Duodenal mucosa (tissue), 2 donors: ENCODE data around the gene KCTD18.

Experiments used
- H3K27ac ChIP-seq: one replicate; pipeline ENCODE4 v1.7.0; 2013; ENCODE audit warnings: low read depth, low read length
- H3K27me3 ChIP-seq, 2 donors: one replicate each; pipeline ENCODE4 v1.7.0; 2013; ENCODE audit warnings: low read length in 2 of 2, control low read depth in 1 of 2; ENCODE audit not compliant: insufficient read depth in 2 of 2, control insufficient read depth in 1 of 2
- H3K36me3 ChIP-seq, 2 donors: one replicate each; pipeline ENCODE4 v1.7.0; 2013; ENCODE audit warnings: low read length in 2 of 2, control low read depth in 1 of 2; ENCODE audit not compliant: insufficient read depth in 2 of 2, control insufficient read depth in 1 of 2
- H3K4me1 ChIP-seq, 2 donors: one replicate each; pipeline ENCODE4 v1.7.0; 2013; ENCODE audit warnings: low read length in 2 of 2, control low read depth in 1 of 2; ENCODE audit not compliant: insufficient read depth in 2 of 2, control insufficient read depth in 1 of 2
- H3K4me3 ChIP-seq, 2 donors: one replicate each; pipeline ENCODE4 v1.7.0; 2013; ENCODE audit warnings: low read length in 2 of 2, low read depth in 1 of 2
- H3K9ac ChIP-seq, 2 donors: one replicate each; pipeline ENCODE4 v1.7.0; 2013; ENCODE audit warnings: low read length in 2 of 2, low read depth in 1 of 2
- H3K9me3 ChIP-seq, 2 donors: one replicate each; pipeline ENCODE4 v1.7.0; 2013; ENCODE audit warnings: low read length in 2 of 2, control low read depth in 1 of 2; ENCODE audit not compliant: control insufficient read depth in 1 of 2

The KCTD18 gene

DNA sequence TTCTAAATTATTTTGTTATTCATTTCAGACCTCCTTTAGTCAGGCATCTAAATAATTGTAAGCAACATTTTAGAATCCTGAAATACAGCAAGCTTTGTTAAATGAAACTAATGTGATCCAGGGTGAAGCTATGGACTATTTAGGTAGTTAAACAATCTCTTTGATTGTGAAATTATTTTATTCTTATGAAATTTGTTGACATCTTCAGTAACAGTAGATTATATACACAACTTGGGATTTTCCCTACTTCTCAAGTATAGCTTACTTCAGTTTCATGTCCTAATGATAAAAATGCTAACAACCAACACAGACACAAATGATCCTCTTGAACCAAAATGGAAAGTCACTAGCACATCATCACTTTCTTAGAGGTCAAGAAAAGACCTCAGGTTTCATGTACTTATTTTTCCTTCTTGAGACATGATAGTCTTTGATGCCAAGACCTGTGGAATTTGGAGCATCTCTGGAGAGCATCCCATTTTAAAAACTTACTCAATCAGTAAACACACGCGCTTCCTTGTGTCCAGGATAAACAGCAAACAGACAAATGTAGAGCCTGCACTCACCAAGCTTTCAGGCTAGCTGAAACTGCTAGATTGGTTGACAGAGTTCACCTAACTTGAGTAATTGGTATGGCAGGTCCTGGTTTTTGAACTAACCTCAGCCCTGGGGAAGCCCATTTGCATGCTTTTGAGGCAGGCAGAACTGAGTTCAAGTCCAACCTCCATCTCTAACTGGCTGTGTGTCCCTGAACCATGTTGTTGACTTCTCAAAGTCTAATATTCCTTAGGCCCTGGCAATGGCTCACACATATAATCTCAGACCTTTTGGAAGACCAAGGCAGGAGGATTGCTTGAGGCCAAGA lies 47.8 kb downstream of the KCTD18 start:
- peaks cover 10 to 17% of the 10 kb centered on the region in 2 donors for H3K36me3 ChIP-seq
- H3K27ac ChIP-seq = no peak overlapping the region
- no peak overlapping the region for H3K9ac ChIP-seq
- no peak overlapping the region for H3K4me3 ChIP-seq
- H3K4me1 ChIP-seq = no peaks in the 10 kb centered on the region
- H3K9me3 ChIP-seq = no peaks in the 10 kb centered on the region
- no peaks in the 10 kb centered on the region for H3K27me3 ChIP-seq

- Histone ChIP-seq H3K9ac (no peak overlapping the region), H3K27ac (no peak overlapping the region), H3K27me3 (no peaks in the 10 kb centered on the region), H3K36me3 (peaks cover 4 to 14% of the 10 kb centered on the region in 2 donors), H3K9me3 (no peaks in the 10 kb centered on the region), H3K4me1 (no peaks in the 10 kb centered on the region), H3K4me3 (no peak overlapping the region)
These were observed 50.8 kb downstream of the KCTD18 start for GRCh38 chr2:200459101-200459500.

GRCh38 chr2:200456567-200456966 lies 53.3 kb downstream of the KCTD18 start:
- Histone ChIP-seq H3K9me3 (no peaks in the 10 kb centered on the region), H3K4me1 (no peaks in the 10 kb centered on the region), H3K9ac (no peak overlapping the region), H3K4me3 (no peak overlapping the region), H3K27ac (no peak overlapping the region), H3K27me3 (no peaks in the 10 kb centered on the region), H3K36me3 (peaks cover 4 to 8% of the 10 kb centered on the region in 2 donors)

DNA sequence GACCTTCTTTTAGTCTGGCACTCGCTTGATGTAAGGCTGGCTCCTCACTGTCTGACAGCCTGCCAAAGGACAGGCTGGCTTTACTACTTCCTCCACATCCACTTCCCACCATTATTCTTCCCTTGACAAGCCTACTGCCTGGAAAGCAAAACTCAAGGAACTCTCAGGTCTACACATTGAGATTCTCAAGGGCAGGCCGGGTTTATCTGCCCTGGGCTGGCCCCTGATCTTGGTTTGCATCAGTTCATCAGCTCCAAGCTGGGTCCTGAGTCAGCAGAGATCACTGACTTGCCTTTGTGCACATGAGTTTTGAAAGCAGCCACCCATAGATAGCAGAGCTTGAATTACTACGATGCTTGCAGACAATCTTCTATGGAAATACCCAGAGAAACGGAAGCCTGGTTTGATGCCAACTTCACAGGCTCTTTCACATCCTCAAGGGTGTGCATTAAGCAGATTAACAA lies 53.9 kb downstream of the KCTD18 start:
- H3K27me3 ChIP-seq = no peaks in the 10 kb centered on the region
- no peak overlapping the region for H3K27ac ChIP-seq
- peaks cover 4 to 8% of the 10 kb centered on the region in 2 donors for H3K36me3 ChIP-seq
- no peaks in the 10 kb centered on the region for H3K9me3 ChIP-seq
- no peak overlapping the region for H3K9ac ChIP-seq
- H3K4me3 ChIP-seq = no peak overlapping the region
- no peaks in the 10 kb centered on the region for H3K4me1 ChIP-seq

GRCh38 chr2:200454927-200455801 lies 54.7 kb downstream of the KCTD18 start:
- Histone ChIP-seq H3K9ac (no peak overlapping the region), H3K36me3 (peaks cover 4 to 15% of the 10 kb centered on the region in 2 donors), H3K9me3 (no peaks in the 10 kb centered on the region), H3K27me3 (no peaks in the 10 kb centered on the region), H3K4me1 (no peaks in the 10 kb centered on the region), H3K27ac (no peak overlapping the region), H3K4me3 (no peak overlapping the region)

GRCh38 chr2:200453853-200454534 lies 55.9 kb downstream of the KCTD18 start:
- Histone ChIP-seq H3K36me3 (peaks cover 6 to 11% of the 10 kb centered on the region in 2 donors), H3K9me3 (no peaks in the 10 kb centered on the region), H3K4me3 (no peak overlapping the region), H3K4me1 (no peaks in the 10 kb centered on the region), H3K27ac (no peak overlapping the region), H3K9ac (no peak overlapping the region), H3K27me3 (no peaks in the 10 kb centered on the region)

GRCh38 chr2:200453142-200453852 lies 56.6 kb downstream of the KCTD18 start:
- Histone ChIP-seq H3K4me3 (no peak overlapping the region), H3K36me3 (peaks cover 6 to 11% of the 10 kb centered on the region in 2 donors), H3K9ac (no peak overlapping the region)

DNA sequence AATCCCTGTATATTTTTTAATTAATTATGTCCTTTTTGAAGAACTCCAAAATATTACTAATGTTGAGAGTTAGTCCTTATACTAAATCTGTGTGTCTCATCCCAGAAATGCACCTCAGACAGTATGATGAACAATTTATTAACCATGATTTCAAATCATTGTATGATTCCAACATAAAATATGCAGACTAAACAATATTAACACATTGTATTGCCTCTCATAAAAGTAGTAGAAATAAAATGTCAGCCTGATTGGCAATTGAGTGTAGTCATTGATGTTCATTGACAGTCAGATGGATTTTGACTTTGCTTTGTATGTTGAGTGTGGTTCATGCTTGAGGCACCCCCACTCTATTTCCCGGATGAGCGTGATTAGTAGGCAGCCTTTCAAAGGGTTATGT lies 57.5 kb downstream of the KCTD18 start:
- H3K36me3 ChIP-seq = peaks cover 5 to 13% of the 10 kb centered on the region in 2 donors
- H3K27me3 ChIP-seq = no peaks in the 10 kb centered on the region
- H3K4me3 ChIP-seq = no peak overlapping the region
- H3K27ac ChIP-seq = no peak overlapping the region
- no peaks in the 10 kb centered on the region for H3K4me1 ChIP-seq
- no peak overlapping the region for H3K9ac ChIP-seq
- no peaks in the 10 kb centered on the region for H3K9me3 ChIP-seq

More at GRCh38 chr2:200453142-200453852, 56.6 kb downstream of the KCTD18 start:
- Histone ChIP-seq H3K9me3 (no peaks in the 10 kb centered on the region), H3K27me3 (no peaks in the 10 kb centered on the region), H3K27ac (no peak overlapping the region), H3K4me1 (no peaks in the 10 kb centered on the region)

DNA sequence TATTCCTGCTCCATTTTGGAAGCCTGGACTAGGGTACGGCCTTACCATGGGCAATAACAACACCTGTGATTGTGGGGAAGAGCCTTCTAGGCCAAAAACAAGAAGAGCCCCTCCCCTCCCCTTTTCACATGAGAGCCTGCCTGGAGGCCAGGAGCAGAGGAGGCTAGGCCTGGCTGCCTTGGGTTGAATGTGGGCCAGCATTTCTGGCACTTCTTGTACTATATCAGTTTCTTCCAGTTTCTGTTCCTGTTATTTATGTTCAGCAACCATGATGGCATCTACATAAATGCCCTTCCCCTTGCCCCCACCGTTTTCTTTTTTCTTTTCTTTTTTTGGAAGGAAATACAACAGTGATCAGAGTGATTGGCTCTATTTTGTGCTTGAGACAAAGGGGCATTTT lies 58.4 kb downstream of the KCTD18 start:
- Histone ChIP-seq H3K27me3 (no peaks in the 10 kb centered on the region), H3K4me3 (no peak overlapping the region), H3K9me3 (no peaks in the 10 kb centered on the region), H3K36me3 (peaks cover 7 to 21% of the 10 kb centered on the region in 2 donors), H3K9ac (no peak overlapping the region), H3K4me1 (no peaks in the 10 kb centered on the region), H3K27ac (no peak overlapping the region)
